DOHH2 (cell line): ENCODE results near the gene FANK1.

ENCODE experiments used
- CTCF ChIP-seq: fragments of 200-600 bp; sonication (generic); IDR thresholded peaks from one replicate; pipeline ENCODE4 v1.5.1; 2014; ENCODE audit warnings: antibody characterized with exemption, mild to moderate bottlenecking, low read depth, low read length; ENCODE audit not compliant: poor library complexity, severe bottlenecking
- EZH2phosphoT487 ChIP-seq: fragments of 200-600 bp; sonication (generic); IDR thresholded peaks from 2 replicates; pipeline ENCODE4 v1.6.1; 2017; ENCODE audit warnings: borderline replicate concordance, mild to moderate bottlenecking, antibody characterized with exemption, low read length, moderate library complexity, mixed read lengths

GRCh38 chr10:125846894-125847293, 49.5 kb upstream of the FANK1 start:
- TF ChIP-seq CTCF (no peak), EZH2phosphoT487 (no peak)
